Central memory CD8-positive, alpha-beta T cell (primary cell): ENCODE data around the gene UBE3B.

ENCODE experiments used
- ATAC-seq: fragments of 150-1000 bp; cut with Tn5 transposase; replicated peaks from 2 replicates; pipeline ENCODE4 v1.10.0; 2022; ENCODE audit warnings: mild to moderate bottlenecking, moderate FRiP score, moderate number of reproducible peaks; ENCODE audit not compliant: poor library complexity, severe bottlenecking; ENCODE audit errors: extremely low read depth
- DNase-seq, 2 donors: peaks; one replicate each; pipeline ENCODE4 v3.0.0; 2021; ENCODE audit warnings: low spot score in 2 of 2
- H3K27ac Mint-ChIP-seq: one replicate; pipeline ENCODE4 v1.8.0; 2022; ENCODE audit warnings: low read depth, mild to moderate bottlenecking, moderate library complexity, mixed read lengths
- H3K27me3 Mint-ChIP-seq: one replicate; pipeline ENCODE4 v1.8.0; 2022; ENCODE audit warnings: mixed read lengths
- H3K36me3 Mint-ChIP-seq: one replicate; pipeline ENCODE4 v1.8.0; 2022; ENCODE audit warnings: mild to moderate bottlenecking, moderate library complexity, mixed read lengths; ENCODE audit not compliant: insufficient read depth
- H3K4me1 Mint-ChIP-seq: one replicate; pipeline ENCODE4 v1.8.0; 2022; ENCODE audit warnings: mixed read lengths
- H3K4me3 Mint-ChIP-seq: one replicate; pipeline ENCODE4 v1.8.0; 2022; ENCODE audit warnings: mild to moderate bottlenecking, moderate library complexity, mixed read lengths
- H3K9me3 Mint-ChIP-seq: one replicate; pipeline ENCODE4 v1.8.0; 2022; ENCODE audit warnings: mixed read lengths

Gene UBE3B

GRCh38 chr12:109458086-109458485 lies 19.3 kb upstream of the UBE3B start:
- no peaks in the 10 kb centered on the region for H3K27me3 Mint-ChIP-seq
- H3K4me3 Mint-ChIP-seq: no peak overlapping the region
- H3K4me1 Mint-ChIP-seq: peaks cover 36% of the 10 kb centered on the region
- DNase-seq: no peak
- H3K9me3 Mint-ChIP-seq: no peaks in the 10 kb centered on the region
- ATAC-seq: no peak
- H3K36me3 Mint-ChIP-seq: peaks cover 43% of the 10 kb centered on the region
- H3K27ac Mint-ChIP-seq: no peak overlapping the region

- ATAC-seq (no peak), DNase-seq (no peak)
- Mint-ChIP-seq H3K36me3 (peaks cover 41% of the 10 kb centered on the region), H3K4me3 (no peak overlapping the region), H3K27me3 (no peaks in the 10 kb centered on the region), H3K9me3 (no peaks in the 10 kb centered on the region), H3K27ac (no peak overlapping the region), H3K4me1 (peaks cover 43% of the 10 kb centered on the region)
Measured at GRCh38 chr12:109458771-109459208, 18.6 kb upstream of the UBE3B start.

- H3K27me3 Mint-ChIP-seq: no peaks in the 10 kb centered on the region
- H3K4me1 Mint-ChIP-seq: peaks cover 48% of the 10 kb centered on the region
- H3K36me3 Mint-ChIP-seq: peaks cover 38% of the 10 kb centered on the region
- ATAC-seq (no peak), DNase-seq (no peak)
- H3K27ac Mint-ChIP-seq: no peak overlapping the region
- no peak overlapping the region for H3K4me3 Mint-ChIP-seq
- no peaks in the 10 kb centered on the region for H3K9me3 Mint-ChIP-seq
Measured at GRCh38 chr12:109459247-109459646, 18.2 kb upstream of the UBE3B start.

GRCh38 chr12:109460538-109460937 lies 16.9 kb upstream of the UBE3B start:
- DNase-seq (no peak), ATAC-seq (no peak)
- Mint-ChIP-seq H3K36me3 (peaks cover 28% of the 10 kb centered on the region), H3K27ac (no peak overlapping the region), H3K4me1 (peaks cover 61% of the 10 kb centered on the region), H3K9me3 (no peaks in the 10 kb centered on the region), H3K27me3 (no peaks in the 10 kb centered on the region), H3K4me3 (no peak overlapping the region)

GRCh38 chr12:109461049-109461845 lies 16.2 kb upstream of the UBE3B start:
- Mint-ChIP-seq H3K9me3 (no peaks in the 10 kb centered on the region), H3K27me3 (no peaks in the 10 kb centered on the region), H3K4me1 (peaks cover 68% of the 10 kb centered on the region), H3K36me3 (peaks cover 27% of the 10 kb centered on the region), H3K27ac (peak overlapping the region; percentile 64), H3K4me3 (no peak overlapping the region)
- ATAC-seq (no peak), DNase-seq (no peak)

GRCh38 chr12:109461846-109462756 lies 15.3 kb upstream of the UBE3B start:
- H3K4me1 Mint-ChIP-seq: peaks cover 70% of the 10 kb centered on the region
- H3K27me3 Mint-ChIP-seq: no peaks in the 10 kb centered on the region
- H3K9me3 Mint-ChIP-seq: no peaks in the 10 kb centered on the region
- ATAC-seq (no peak), DNase-seq (no peak)
- no peak overlapping the region for H3K4me3 Mint-ChIP-seq
- H3K27ac Mint-ChIP-seq: peak overlapping the region; percentile 64
- peaks cover 19% of the 10 kb centered on the region for H3K36me3 Mint-ChIP-seq

GRCh38 chr12:109462868-109463692 lies 14.4 kb upstream of the UBE3B start:
- ATAC-seq: no peak
- H3K27me3 Mint-ChIP-seq: no peaks in the 10 kb centered on the region
- DNase-seq: no peak
- H3K4me1 Mint-ChIP-seq: peaks cover 69% of the 10 kb centered on the region
- H3K27ac Mint-ChIP-seq: no peak overlapping the region
- peaks cover 14% of the 10 kb centered on the region for H3K36me3 Mint-ChIP-seq
- no peaks in the 10 kb centered on the region for H3K9me3 Mint-ChIP-seq
- H3K4me3 Mint-ChIP-seq: no peak overlapping the region

GRCh38 chr12:109463756-109464155 lies 13.7 kb upstream of the UBE3B start:
- no peak overlapping the region for H3K4me3 Mint-ChIP-seq
- no peak for ATAC-seq
- no peak overlapping the region for H3K27ac Mint-ChIP-seq
- H3K36me3 Mint-ChIP-seq: peaks cover 19% of the 10 kb centered on the region
- DNase-seq: no peak
- peaks cover 62% of the 10 kb centered on the region for H3K4me1 Mint-ChIP-seq
- H3K27me3 Mint-ChIP-seq: no peaks in the 10 kb centered on the region
- H3K9me3 Mint-ChIP-seq: no peaks in the 10 kb centered on the region

- ATAC-seq (no peak), DNase-seq (no peak)
- no peak overlapping the region for H3K4me3 Mint-ChIP-seq
- H3K27me3 Mint-ChIP-seq: no peaks in the 10 kb centered on the region
- H3K27ac Mint-ChIP-seq: no peak overlapping the region
- peaks cover 54% of the 10 kb centered on the region for H3K4me1 Mint-ChIP-seq
- H3K9me3 Mint-ChIP-seq: no peaks in the 10 kb centered on the region
- peaks cover 19% of the 10 kb centered on the region for H3K36me3 Mint-ChIP-seq
Measured at GRCh38 chr12:109464642-109465351, 12.6 kb upstream of the UBE3B start.

- peaks cover 64% of the 10 kb centered on the region for H3K4me1 Mint-ChIP-seq
- DNase-seq (no peak), ATAC-seq (no peak)
- no peaks in the 10 kb centered on the region for H3K9me3 Mint-ChIP-seq
- H3K27me3 Mint-ChIP-seq: no peaks in the 10 kb centered on the region
- peaks cover 23% of the 10 kb centered on the region for H3K36me3 Mint-ChIP-seq
- H3K4me3 Mint-ChIP-seq: no peak overlapping the region
- no peak overlapping the region for H3K27ac Mint-ChIP-seq
Measured at GRCh38 chr12:109466305-109466704, 11.1 kb upstream of the UBE3B start.

GRCh38 chr12:109466821-109467220 lies 10.6 kb upstream of the UBE3B start:
- ATAC-seq (no peak), DNase-seq (no peak)
- Mint-ChIP-seq H3K9me3 (no peaks in the 10 kb centered on the region), H3K27ac (no peak overlapping the region), H3K27me3 (no peaks in the 10 kb centered on the region), H3K36me3 (peaks cover 23% of the 10 kb centered on the region), H3K4me3 (no peak overlapping the region), H3K4me1 (peaks cover 59% of the 10 kb centered on the region)
